Suppressor macrophage treated with lipopolysaccharide for 1 hour (primary cell): ENCODE measurements around the gene IZUMO1.
"Not testable (repeated sequence)": the region's sequence is repeated elsewhere in the genome, so short reads cannot be mapped to it uniquely, and the experiment has no call there.

Source experiments
- DNase-seq, 3 donors: peaks; one replicate each; pipeline ENCODE4 v3.0.0-alpha.2; 2020 to 2022

The IZUMO1 gene

GRCh38 chr19:48735031-48735615 lies 11.6 kb downstream of the IZUMO1 start:
- DNase-seq: no peak

- DNase-seq: no peak
Observed at GRCh38 chr19:48734625-48735024, 12.1 kb downstream of the IZUMO1 start.

- DNase-seq: no peak
Observed at GRCh38 chr19:48731452-48731851, 15.3 kb downstream of the IZUMO1 start.

GRCh38 chr19:48728911-48729664 lies 17.6 kb downstream of the IZUMO1 start:
- DNase-seq: no peak

- peak; percentile 26 to 68 (median 58) for DNase-seq
Observed at GRCh38 chr19:48726556-48726955, 20.2 kb downstream of the IZUMO1 start.

- DNase-seq: peak; percentile 65 to 74 (median 70)
Observed at GRCh38 chr19:48724796-48725753, 21.6 kb downstream of the IZUMO1 start.

GRCh38 chr19:48722196-48722708 lies 24.5 kb downstream of the IZUMO1 start:
- DNase-seq: no peak

GRCh38 chr19:48720613-48721296 lies 26.0 kb downstream of the IZUMO1 start:
- peak; percentile 95 to 97 (median 97) for DNase-seq

- no peak for DNase-seq
Observed at GRCh38 chr19:48720251-48720612, 26.5 kb downstream of the IZUMO1 start.

- DNase-seq: no peak
Observed at GRCh38 chr19:48719263-48720171, 27.2 kb downstream of the IZUMO1 start, which contains the start of gene MAMSTR. Gene MAMSTR, minus strand, starts transcription at chr19:48719725. Its CDS starts 694 bp downstream, at chr19:48719031.

GRCh38 chr19:48718711-48719231 lies 27.9 kb downstream of the IZUMO1 start:
- DNase-seq: no peak

- DNase-seq: not testable (repeated sequence)
Observed at GRCh38 chr19:48718106-48718505, 28.6 kb downstream of the IZUMO1 start.

- no peak for DNase-seq
Observed at GRCh38 chr19:48716562-48717291, 30.0 kb downstream of the IZUMO1 start.

- DNase-seq: no peak
Observed at GRCh38 chr19:48715681-48716171, 31.0 kb downstream of the IZUMO1 start.

- DNase-seq: no peak
Observed at GRCh38 chr19:48714759-48715675, 31.7 kb downstream of the IZUMO1 start.

- peak; percentile 99 to 100 (median 100) for DNase-seq
Observed at GRCh38 chr19:48713864-48714755, 32.6 kb downstream of the IZUMO1 start.

- DNase-seq: peak in 1 of 3 donors; percentile 16
Observed at GRCh38 chr19:48713041-48713863, 33.5 kb downstream of the IZUMO1 start.
